Measurements from ENCODE around the gene FSTL1. TPM values are rescaled to one million over a fixed set of nuclear protein-coding genes. Genes with fewer than 3 reads are reported as not detected.
A peak's percentile ranks its signal among the peaks of the same experiment; 100 is the strongest.

The FSTL1 gene
- total RNA-seq, 2 donors from 2014 or later = 212 to 265 TPM

DNA sequence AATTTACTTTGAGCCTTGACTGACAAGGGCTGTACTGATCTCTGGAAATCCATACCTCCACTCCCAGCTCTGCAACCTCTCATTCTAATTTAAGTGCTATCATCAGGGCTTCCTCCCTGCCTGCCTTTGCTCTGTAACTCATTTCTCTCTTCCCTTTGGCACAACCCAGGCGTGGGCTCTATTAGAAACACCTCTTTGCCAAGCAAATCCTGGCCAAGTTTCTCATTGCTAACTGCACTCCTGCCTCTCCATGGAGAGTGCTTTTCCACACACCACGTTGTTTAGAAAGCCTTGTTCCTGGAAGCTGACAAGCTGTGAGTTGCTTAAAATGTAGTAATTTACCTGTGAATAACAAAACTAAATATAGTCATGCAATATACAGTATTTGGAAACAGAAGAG, 20.1 kb upstream of the FSTL1 start:
- no peak for DNase-seq (ENCODE audit: low spot score)
- TF ChIP-seq POLR2A (IDR thresholded peaks at IDR 0.05) = no peak
- TF ChIP-seq POLR2AphosphoS5 (IDR thresholded peaks at IDR 0.05) = no peak
- TF ChIP-seq, protein P1, sequence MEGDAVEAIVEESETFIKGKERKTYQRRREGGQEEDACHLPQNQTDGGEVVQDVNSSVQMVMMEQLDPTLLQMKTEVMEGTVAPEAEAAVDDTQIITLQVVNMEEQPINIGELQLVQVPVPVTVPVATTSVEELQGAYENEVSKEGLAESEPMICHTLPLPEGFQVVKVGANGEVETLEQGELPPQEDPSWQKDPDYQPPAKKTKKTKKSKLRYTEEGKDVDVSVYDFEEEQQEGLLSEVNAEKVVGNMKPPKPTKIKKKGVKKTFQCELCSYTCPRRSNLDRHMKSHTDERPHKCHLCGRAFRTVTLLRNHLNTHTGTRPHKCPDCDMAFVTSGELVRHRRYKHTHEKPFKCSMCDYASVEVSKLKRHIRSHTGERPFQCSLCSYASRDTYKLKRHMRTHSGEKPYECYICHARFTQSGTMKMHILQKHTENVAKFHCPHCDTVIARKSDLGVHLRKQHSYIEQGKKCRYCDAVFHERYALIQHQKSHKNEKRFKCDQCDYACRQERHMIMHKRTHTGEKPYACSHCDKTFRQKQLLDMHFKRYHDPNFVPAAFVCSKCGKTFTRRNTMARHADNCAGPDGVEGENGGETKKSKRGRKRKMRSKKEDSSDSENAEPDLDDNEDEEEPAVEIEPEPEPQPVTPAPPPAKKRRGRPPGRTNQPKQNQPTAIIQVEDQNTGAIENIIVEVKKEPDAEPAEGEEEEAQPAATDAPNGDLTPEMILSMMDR (IDR thresholded peaks at IDR 0.05) = no peak
- 15% methylated on average over 2 of the region's 2 CpGs for WGBS
- intact Hi-C loops (cut with DNase I) = no loop called here
- Histone ChIP-seq H3K4me1 (replicated peaks) (peaks cover 5% of the 10 kb centered on the region), H3K4me3 (no peak overlapping the region), H3K27me3 (replicated peaks; ENCODE audit: insufficient read depth) (no peaks in the 10 kb centered on the region), H3K27ac (no peak overlapping the region), H3K36me3 (no peaks in the 10 kb centered on the region), H3K9me3 (no peaks in the 10 kb centered on the region)

DNA sequence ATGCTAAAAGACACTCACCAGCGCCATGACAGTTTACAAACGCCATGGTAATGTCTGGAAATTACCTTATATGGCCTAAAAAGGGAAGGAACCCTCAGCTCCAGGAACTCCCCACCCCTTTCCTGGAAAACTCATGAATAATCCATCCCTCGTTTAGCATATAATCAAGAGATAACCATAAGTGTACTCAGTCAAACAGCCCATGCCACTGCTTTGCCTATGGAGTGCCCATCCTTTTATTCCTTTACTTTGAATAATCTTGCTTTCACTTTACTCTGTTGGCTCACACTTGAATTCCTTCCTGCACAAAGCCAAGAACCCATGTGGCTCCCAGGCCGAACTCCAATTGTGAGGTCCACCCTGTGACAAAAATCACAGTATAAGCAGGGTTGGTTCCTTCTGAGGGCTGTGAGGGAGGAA, 19.1 kb upstream of the FSTL1 start:
- Histone ChIP-seq H3K4me3 (no peak overlapping the region), H3K27me3 (replicated peaks; ENCODE audit: insufficient read depth) (no peaks in the 10 kb centered on the region), H3K4me1 (replicated peaks) (peaks cover 5% of the 10 kb centered on the region), H3K36me3 (no peaks in the 10 kb centered on the region), H3K27ac (no peak overlapping the region), H3K9me3 (no peaks in the 10 kb centered on the region)
- TF ChIP-seq, protein P1 (IDR thresholded peaks at IDR 0.05) = no peak
- no peak for TF ChIP-seq POLR2AphosphoS5 (IDR thresholded peaks at IDR 0.05)
- TF ChIP-seq POLR2A (IDR thresholded peaks at IDR 0.05) = no peak
- no peak for DNase-seq (ENCODE audit: low spot score)
- WGBS = 75% methylated on average over 4 of the region's 4 CpGs
- intact Hi-C loops (cut with DNase I) = no loop called here

DNA sequence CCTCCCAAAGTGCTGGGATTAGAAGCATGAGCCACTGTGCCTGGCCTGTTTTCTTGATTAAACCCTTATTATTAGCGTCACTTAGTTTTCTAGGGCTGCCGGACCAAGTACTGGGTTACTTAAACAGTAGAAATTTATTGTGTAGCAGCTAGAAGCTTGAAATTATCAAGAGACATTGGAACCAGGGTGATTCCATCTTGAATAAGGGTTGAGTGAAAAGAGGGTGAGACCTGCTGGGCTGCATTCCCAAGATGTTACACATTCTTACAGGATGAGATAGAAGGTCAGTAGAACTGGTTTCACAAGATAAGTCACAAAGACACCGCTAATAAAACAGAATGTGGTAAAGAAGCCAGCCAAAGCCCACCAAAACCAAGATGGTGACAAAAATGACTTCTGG, 18.6 kb upstream of the FSTL1 start:
- intact Hi-C loops (cut with DNase I) = no loop called here
- Histone ChIP-seq H3K9me3 (no peaks in the 10 kb centered on the region), H3K4me1 (replicated peaks) (peaks cover 5% of the 10 kb centered on the region), H3K4me3 (no peak overlapping the region), H3K27me3 (replicated peaks; ENCODE audit: insufficient read depth) (no peaks in the 10 kb centered on the region), H3K27ac (no peak overlapping the region), H3K36me3 (no peaks in the 10 kb centered on the region)
- peak; percentile 59 for DNase-seq (ENCODE audit: low spot score)
- no peak for TF ChIP-seq POLR2A (IDR thresholded peaks at IDR 0.05)
- TF ChIP-seq POLR2AphosphoS5 (IDR thresholded peaks at IDR 0.05) = peak; percentile 76
- TF ChIP-seq, protein P1 (IDR thresholded peaks at IDR 0.05) = no peak
- 84% methylated on average over 3 of the region's 3 CpGs for WGBS

DNA sequence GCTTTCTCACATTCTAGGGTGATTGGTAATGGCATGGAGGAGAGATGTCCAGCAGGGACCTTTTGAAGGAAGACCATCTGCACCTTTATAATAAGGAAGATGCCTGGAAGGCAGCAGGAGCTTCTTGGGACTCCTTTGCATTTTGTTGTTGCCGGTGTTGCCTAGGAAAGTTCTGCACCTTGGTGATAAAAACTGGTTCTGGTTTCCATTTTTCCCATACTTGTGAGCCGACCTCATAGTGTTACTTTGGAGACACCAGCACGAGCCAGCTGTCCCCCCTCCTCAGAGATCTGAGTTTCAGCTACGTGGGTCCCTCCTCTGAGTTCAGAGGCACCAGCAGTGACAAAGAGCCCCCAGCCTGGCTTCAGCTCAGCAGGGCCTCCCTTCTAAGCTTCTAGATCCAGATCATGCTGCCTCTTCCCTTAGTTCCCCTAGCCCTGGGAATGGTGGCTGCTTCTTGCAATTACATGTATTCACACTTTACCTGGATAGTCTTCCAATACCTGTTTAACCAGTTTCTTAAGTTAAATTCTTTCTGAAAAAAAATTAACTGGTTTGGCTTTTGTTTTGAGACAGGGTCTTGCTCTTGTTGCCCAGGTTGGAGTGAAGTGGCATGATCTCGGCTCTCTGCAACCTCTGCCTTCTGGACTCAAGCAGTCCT, 18.0 kb upstream of the FSTL1 start:
- 73% methylated on average over 5 of the region's 5 CpGs for WGBS
- DNase-seq (ENCODE audit: low spot score) = no peak
- Histone ChIP-seq H3K4me1 (replicated peaks) (peaks cover 5% of the 10 kb centered on the region), H3K27ac (no peak overlapping the region), H3K36me3 (no peaks in the 10 kb centered on the region), H3K4me3 (no peak overlapping the region), H3K9me3 (no peaks in the 10 kb centered on the region), H3K27me3 (replicated peaks; ENCODE audit: insufficient read depth) (no peaks in the 10 kb centered on the region)
- intact Hi-C loops (cut with DNase I) = no loop called here
- TF ChIP-seq POLR2A (IDR thresholded peaks at IDR 0.05) (no peak), POLR2AphosphoS5 (IDR thresholded peaks at IDR 0.05) (no peak)

DNA sequence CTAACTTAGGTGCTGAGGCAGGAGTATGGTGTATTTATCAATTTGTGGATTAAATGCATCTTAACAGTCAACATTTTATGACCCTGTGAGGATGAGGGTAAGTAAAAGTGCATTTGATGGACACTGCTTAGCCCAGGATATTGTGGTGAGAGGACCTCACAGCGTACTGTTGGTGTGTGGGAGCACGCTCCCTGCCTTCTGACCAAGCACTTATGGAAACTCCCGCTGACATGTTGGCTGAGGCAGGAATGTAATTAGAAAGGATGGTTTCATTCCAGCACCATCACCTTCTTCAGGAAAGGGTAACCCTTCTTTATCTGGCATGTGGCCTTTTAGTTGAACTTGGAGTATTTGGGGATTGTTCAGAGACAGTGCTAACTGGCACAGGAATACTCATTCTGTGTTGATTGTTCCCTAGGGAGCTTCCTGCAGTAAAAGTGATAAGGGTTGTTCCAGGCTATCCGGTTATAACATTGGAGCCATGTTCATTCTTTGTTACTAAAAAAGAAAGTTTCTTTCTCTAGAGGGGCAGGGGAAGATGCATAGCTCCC, 11.7 kb upstream of the FSTL1 start:
- intact Hi-C loops (cut with DNase I) = no loop called here

More for the DNA sequence above, 11.7 kb upstream of the FSTL1 start:
- Histone ChIP-seq H3K36me3 (no peaks in the 10 kb centered on the region), H3K27ac (no peak overlapping the region), H3K9me3 (no peaks in the 10 kb centered on the region), H3K4me3 (no peak overlapping the region), H3K4me1 (replicated peaks) (no peaks in the 10 kb centered on the region), H3K27me3 (replicated peaks; ENCODE audit: insufficient read depth) (no peaks in the 10 kb centered on the region)
- 75% methylated on average over 4 of the region's 4 CpGs for WGBS
- no peak for DNase-seq (ENCODE audit: low spot score)
- TF ChIP-seq, protein P1 (IDR thresholded peaks at IDR 0.05) = no peak
- no peak for TF ChIP-seq POLR2A (IDR thresholded peaks at IDR 0.05)
- no peak for TF ChIP-seq POLR2AphosphoS5 (IDR thresholded peaks at IDR 0.05)
